ENCODE data around the gene RAD50. TPM values are rescaled to one million over a fixed set of nuclear protein-coding genes. Genes with fewer than 3 reads are reported as not detected.
A peak's percentile ranks its signal among the peaks of the same experiment; 100 is the strongest.

RAD50 gene
- total and polyA plus RNA-seq, 2 of the 4 experiments (the other 2 are of a cell fraction), result 5.2 to 6.2 TPM

- Histone ChIP-seq H2AK9ac (replicated peaks; ENCODE audit: low read depth, low read length, poor library complexity) (no peak overlapping the region), H3K56ac (ENCODE audit: extremely low read depth, insufficient read depth, low read length) (peak overlapping the region; percentile 19), H4K91ac (ENCODE audit: insufficient read depth, low read depth, low read length) (peak overlapping the region; percentile 83; the same call in 1 of the 2 replicates), H3K4me3 (ENCODE audit: insufficient read depth, low read depth, low read length) (no peak overlapping the region), H2BK15ac (ENCODE audit: low read depth, low read length) (peak overlapping the region; percentile 97; the same call in 1 of the 3 replicates), H3K27me3 (ENCODE audit: control insufficient read depth, insufficient read depth, low read length) (no peaks in the 10 kb centered on the region), H2BK5ac (ENCODE audit: low read depth, low read length, poor library complexity, severe bottlenecking) (peak overlapping the region; percentile 76), H3K36me3 (ENCODE audit: control insufficient read depth, insufficient read depth, low read length) (no peaks in the 10 kb centered on the region), H3K18ac (ENCODE audit: low read depth, low read length) (peak overlapping the region; percentile 22; the same call in 1 of the 2 replicates), H3K4me2 (ENCODE audit: low read depth, low read length) (peak overlapping the region; percentile 23; the same call in 1 of the 2 replicates), H3K4me1 (ENCODE audit: control insufficient read depth, insufficient read depth, low read length) (peaks cover 18% of the 10 kb centered on the region), H4K5ac (ENCODE audit: low read depth, low read length) (no peak overlapping the region), H3K9me1 (ENCODE audit: insufficient read depth, low read length) (peaks cover 25% of the 10 kb centered on the region), H3K27ac (ENCODE audit: insufficient read depth, low read length) (no peak overlapping the region), H2AK5ac (ENCODE audit: low read depth, low read length) (no peak overlapping the region), H4K8ac (ENCODE audit: low read depth in 2 of 2, low read length in 2 of 2) (peak overlapping the region; percentile 45 to 73; a peak in 2 of 4 replicates), H3K9me3 (ENCODE audit: control insufficient read depth, insufficient read depth, low read length) (no peaks in the 10 kb centered on the region), H2BK120ac (ENCODE audit: low read depth, low read length) (peak overlapping the region; percentile 91), H3K4ac (ENCODE audit: low read depth, low read length) (peak overlapping the region; percentile 90), H3K79me1 (ENCODE audit: low read depth in 1 of 2, low read length in 2 of 2) (no peaks in the 10 kb centered on the region), H3K14ac (replicated peaks; ENCODE audit: low read depth, low read length) (peak overlapping the region; percentile 39), H4K20me1 (ENCODE audit: insufficient read depth, low read length) (no peaks in the 10 kb centered on the region), H2AFZ (replicated peaks; ENCODE audit: low read length, poor library complexity) (peak overlapping the region; percentile 67), H3K9ac (ENCODE audit: low read depth, low read length) (no peak overlapping the region), H3K23ac (ENCODE audit: low read depth, low read length) (peak overlapping the region; percentile 46; the same call in 1 of the 2 replicates), H2BK20ac (ENCODE audit: low read depth, low read length) (peak overlapping the region; percentile 88)
- DNase-seq (peak; percentile 91), ATAC-seq (ENCODE audit: low read depth) (peak; percentile 89)
- dilution Hi-C loops (cut with HindIII; ENCODE audit: low sequenced_read_pairs, unreplicated experiment) (no loop called here), intact Hi-C loops (cut with micrococcal nuclease) (no loop called here), in situ Hi-C loops (cut with MboI; ENCODE audit: low sequenced_read_pairs) (no loop called here)
- BruUV-seq (replicated peaks), result no TSS peak
- POLR2A ChIA-PET (ENCODE audit: unreplicated experiment), result no interaction called here
- TF ChIP-seq RCOR1 (IDR thresholded peaks at IDR 0.05; ENCODE audit: insufficient replicate concordance, low read length) (peak; percentile 73), BHLHE40 (IDR thresholded peaks at IDR 0.05; ENCODE audit: low read depth, low read length) (no peak), USF2 (IDR thresholded peaks at IDR 0.05; ENCODE audit: low read depth, low read length) (no peak), MAZ (IDR thresholded peaks at IDR 0.05; ENCODE audit: borderline replicate concordance, low read depth, low read length) (no peak), MXI1 (IDR thresholded peaks at IDR 0.05; ENCODE audit: borderline replicate concordance, low read depth, low read length) (peak; percentile 63; the same call in 1 of the 2 replicates), NFE2L2 (IDR thresholded peaks at IDR 0.05; ENCODE audit: low read depth, low read length) (no peak), ELK1 (IDR thresholded peaks at IDR 0.05; ENCODE audit: borderline replicate concordance, low read depth, low read length) (no peak), FOS (IDR thresholded peaks at IDR 0.05; ENCODE audit: low read depth, low read length) (peak; percentile 70), CHD1 (IDR thresholded peaks at IDR 0.05; ENCODE audit: low read depth, low read length) (no peak), CTCF (conservative IDR thresholded peaks at IDR 0.05; ENCODE audit: low read depth, low read length) (peak; percentile 57), RFX5 (IDR thresholded peaks at IDR 0.05; ENCODE audit: low read depth, low read length) (no peak), SMC3 (IDR thresholded peaks at IDR 0.05; ENCODE audit: low read depth, low read length) (peak; percentile 39; the same call in 1 of the 2 replicates), CEBPB (IDR thresholded peaks at IDR 0.05; ENCODE audit: low read depth, low read length) (no peak), RAD21 (IDR thresholded peaks at IDR 0.05; ENCODE audit: low read length) (peak; percentile 46; the same call in 1 of the 2 replicates), POLR2A (IDR thresholded peaks at IDR 0.05; ENCODE audit: low read depth, low read length) (no peak), MAFK (IDR thresholded peaks at IDR 0.05; ENCODE audit: low read depth, low read length) (no peak)
- CTCF ChIA-PET, result interaction anchor here (1.0 kb wide), 1 partner anchor 9 kb away, joined by 3 read pairs; no protein-coding TSS in a partner anchor
- WGBS, 2 experiments (ENCODE audit: extremely low coverage in 2 of 2, insufficient read length in 1 of 2), result 0% methylated on average over 2 of the region's 7 CpGs; no CpG with 5 or more reads in 1 of the 2 experiments
Observed at GRCh38 chr5:132677191-132677590, 120.4 kb downstream of the RAD50 start.

Measured in IMR-90 (cell line).